ACHN (cell line): ENCODE data around the gene MRPL20.
"Not testable (repeated sequence)": the region's sequence is repeated elsewhere in the genome, so short reads cannot be mapped to it uniquely, and the experiment has no call there.

Source experiments
- DNase-seq: peaks from one replicate; pipeline ENCODE4 v3.0.0-alpha.2; 2015
- in situ Hi-C: cut with HindIII; loops from 2 replicates; pipeline ENCODE4 v1.10.0; 2017; ENCODE audit warnings: low sequenced_read_pairs, low pct_ligation_motif_present, low pct_unique_long_range_greater_than_20kb

Gene MRPL20

GRCh38 chr1:1428967-1429366 is 21.9 kb upstream of the MRPL20 start:
- DNase-seq, in situ Hi-C loops: not testable (repeated sequence)

- in situ Hi-C loops: no loop called here
- no peak for DNase-seq
Observed at GRCh38 chr1:1428174-1428573, 21.1 kb upstream of the MRPL20 start.

DNA sequence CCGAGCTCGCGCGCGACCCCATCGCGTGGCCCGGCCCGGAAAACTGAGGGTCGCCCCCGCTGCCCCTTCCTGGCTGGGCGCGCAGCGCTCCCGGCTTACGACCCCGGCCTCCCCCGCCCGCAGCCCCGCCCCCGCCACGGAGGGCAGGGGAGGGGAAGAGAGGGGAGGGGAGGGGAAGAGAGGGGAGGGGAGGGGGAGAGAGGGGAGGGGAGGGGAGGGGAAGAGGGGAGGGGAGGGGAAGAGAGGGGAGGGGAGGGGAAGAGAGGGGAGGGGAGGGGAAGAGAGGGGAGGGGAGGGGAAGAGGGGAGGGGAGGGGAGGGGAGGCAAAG is 20.7 kb upstream of the MRPL20 start:
- in situ Hi-C loops: no loop called here
- no peak for DNase-seq

DNA sequence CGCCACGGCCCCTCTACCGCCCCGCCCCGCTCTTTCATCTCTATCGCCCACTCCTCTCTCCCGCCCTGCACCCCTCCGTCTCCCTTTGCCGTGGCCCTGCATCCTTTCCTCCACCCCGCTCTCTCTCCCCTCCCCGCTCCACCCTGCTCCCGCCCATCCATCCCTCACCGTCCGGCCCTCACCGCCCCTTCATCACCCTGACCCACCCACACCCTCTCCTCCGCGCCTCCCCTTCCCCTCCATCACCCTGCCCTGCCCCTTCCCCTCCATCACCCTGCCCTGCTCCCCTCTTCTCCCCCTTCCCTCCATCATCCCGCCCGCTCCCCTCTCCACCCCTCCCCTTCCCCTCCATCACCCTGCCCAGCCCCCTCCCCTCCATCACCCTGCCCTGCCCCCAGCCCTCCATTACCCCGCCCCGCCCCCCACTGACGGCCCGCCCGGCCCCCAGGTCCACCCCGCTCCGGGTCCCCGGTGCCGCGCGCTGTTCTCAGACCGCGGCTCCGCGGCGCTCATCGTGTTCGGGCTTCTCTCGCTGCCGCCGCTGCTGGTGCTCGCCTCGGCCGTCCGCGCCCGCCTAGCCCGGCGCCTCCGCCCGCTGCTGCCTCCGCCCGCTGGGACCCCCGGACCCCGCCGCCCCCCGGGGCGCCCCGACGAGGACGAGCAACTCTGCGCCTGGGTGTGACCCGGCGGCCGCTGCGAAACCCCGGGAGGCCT is 20.2 kb upstream of the MRPL20 start:
- DNase-seq: no peak
- in situ Hi-C loops: no loop called here

- DNase-seq: no peak
- in situ Hi-C loops: no loop called here
Observed at GRCh38 chr1:1426496-1427105, 19.5 kb upstream of the MRPL20 start.

DNA sequence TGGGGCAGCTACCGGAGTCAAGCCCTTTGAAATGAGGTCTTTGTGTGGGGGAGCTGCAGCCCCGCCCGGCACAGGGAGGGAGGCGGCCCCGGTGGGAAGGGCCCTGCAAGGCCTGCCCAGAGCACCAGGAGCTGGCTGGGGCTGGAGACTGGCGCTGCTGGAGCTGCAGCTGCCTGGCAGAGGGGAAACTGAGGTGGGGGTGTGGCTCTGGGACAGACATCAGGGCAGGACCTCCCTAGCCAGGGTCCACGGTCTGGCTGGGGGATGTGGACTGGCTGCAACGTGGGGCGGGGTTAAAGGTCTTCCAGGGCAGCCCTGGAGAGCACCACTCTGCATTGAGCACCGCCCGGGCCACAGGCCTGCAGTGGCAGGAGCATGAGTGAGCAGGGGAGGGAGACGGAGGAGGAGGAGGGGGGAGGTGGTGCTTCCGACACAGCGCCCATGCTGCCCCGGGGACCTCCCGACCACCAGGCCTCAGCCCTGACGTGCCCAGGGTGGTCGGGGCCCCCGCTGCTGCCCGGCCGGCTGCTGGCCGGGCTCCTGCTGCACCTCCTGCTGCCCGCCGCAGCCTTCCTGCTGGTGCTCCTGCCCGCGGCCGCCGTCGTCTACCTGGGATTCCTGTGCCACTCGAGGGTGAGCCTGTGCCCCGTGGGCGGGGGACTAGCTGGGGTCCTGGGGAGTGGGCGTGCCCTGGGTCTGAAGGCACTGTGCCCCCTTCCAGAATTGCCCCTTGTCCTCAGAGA is 18.8 kb upstream of the MRPL20 start:
- in situ Hi-C loops: no loop called here
- no peak for DNase-seq

DNA sequence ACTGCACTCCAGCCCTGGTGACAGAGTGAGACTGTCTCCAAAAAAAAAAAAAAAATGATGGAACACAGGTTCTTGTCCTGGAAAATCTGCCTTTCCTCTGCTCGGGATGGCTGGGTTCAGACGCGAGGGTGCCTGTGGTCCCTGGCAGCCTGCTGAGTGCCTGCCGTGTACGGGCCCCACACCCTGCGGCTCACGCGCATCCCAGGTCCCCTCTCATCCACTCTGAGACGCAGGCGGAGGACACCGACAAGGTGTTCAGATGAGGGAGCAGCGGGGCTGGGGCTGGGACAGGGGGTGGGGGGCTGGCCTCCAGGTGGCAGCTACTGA is 18.3 kb upstream of the MRPL20 start:
- no peak for DNase-seq
- in situ Hi-C loops: no loop called here

DNA sequence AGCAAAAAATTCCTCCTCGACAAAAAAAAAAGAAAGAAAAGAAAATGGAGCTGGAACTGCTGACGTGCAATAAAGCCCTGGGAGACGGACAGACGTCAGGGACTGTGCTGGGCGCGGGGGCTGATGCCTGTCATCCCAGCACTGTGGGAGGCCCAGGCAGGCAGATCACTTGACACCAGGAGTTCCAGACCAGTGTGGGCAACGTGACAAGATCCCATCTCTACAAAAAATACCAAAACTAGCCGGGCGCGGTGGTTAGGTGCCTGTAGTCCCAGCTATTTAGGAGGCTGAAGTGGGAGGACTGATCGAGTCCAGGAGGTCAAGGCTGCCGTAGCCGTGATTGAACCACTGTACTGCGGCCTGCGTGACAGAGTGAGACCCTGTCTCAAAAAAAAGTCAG is 17.6 kb upstream of the MRPL20 start:
- no peak for DNase-seq
- in situ Hi-C loops: no loop called here

- DNase-seq: no peak
- in situ Hi-C loops: no loop called here
Observed at GRCh38 chr1:1423245-1423597, 16.1 kb upstream of the MRPL20 start.

DNA sequence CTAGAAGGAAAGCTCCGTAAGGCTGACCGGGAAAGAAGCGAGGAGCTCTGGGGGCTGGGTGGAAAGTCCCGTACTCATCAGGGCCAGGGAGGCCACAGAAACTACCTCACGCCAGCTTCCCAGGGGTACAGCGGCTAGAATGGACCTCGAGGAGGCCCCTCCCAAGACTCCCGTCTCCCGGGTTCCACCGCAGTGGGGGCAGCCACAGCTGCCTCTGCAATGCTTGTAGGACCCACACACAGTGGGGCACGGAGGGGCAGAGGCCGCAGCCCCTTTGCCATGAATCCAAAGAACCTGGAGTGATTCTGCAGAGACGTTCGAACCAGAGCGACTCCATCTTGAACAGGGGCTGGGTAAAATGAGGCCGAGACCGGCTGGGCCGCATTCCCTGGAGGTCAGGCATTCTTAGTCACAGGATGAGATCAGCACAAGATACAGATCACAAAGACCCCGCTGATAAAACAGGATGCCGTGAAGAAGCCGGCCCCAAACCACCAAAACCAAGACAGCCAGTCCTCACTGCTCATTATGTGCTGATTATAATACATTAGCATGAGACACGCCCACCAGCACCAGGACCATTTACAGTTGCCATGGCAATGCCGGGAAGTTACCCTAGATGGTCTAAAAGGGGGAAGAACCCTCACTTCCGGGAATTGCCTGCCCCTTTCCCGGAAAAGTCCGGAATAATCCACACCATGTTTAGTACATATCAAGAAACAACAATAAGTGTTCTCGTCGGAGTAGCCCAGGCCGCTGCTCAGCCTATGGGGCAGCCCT is 15.6 kb upstream of the MRPL20 start:
- DNase-seq: no peak

GRCh38 chr1:1421907-1422464 is 14.9 kb upstream of the MRPL20 start:
- in situ Hi-C loops: no loop called here
- no peak for DNase-seq

More for the DNA sequence above, 15.6 kb upstream of the MRPL20 start:
- in situ Hi-C loops: no loop called here

DNA sequence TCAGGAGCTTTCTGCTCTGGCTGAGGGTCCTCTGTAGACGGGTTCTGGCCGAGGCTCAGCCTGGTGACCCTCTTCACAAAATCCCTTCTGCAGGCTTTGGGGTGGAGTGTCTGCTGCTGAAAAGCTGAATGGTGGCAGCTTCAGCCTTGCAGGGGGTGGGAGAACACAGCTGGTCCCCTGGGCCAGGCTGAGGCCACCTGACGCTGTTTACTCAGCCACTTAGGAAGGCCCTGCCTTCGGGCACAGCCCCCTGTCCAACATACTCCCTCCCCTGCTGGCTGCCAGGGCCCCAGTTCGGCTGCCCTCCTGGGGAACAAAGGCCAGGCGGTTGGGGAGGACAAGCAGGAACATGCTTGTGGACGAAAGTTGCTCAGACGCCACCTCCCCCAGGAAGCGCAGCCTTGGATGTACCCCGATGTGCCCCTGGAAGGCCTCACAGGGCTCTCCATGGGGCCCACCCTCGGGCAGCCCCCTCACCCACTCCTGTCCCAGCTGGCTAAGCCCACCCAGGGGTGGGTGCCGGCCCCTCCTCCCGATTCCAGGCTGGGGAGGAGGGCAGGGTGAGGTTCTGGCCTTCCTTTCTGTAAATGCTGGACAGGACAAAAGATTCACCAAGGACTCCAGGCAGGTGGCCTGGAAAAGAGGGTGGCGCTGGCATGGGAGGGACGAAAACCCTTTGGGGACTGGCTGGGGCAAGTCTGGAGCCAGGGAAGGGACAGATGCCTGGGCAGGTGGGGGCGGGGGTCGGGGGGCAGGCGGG is 14.2 kb upstream of the MRPL20 start, which contains the start of gene ANKRD65:
Gene ANKRD65 (minus strand): TSS at position 130 of the 760 bp plus-strand sequence. CDS start 271 bp downstream, outside the sequence.
- in situ Hi-C loops: no loop called here
- no peak for DNase-seq

GRCh38 chr1:1420654-1421141 is 13.6 kb upstream of the MRPL20 start:
- no peak for DNase-seq
- in situ Hi-C loops: no loop called here

DNA sequence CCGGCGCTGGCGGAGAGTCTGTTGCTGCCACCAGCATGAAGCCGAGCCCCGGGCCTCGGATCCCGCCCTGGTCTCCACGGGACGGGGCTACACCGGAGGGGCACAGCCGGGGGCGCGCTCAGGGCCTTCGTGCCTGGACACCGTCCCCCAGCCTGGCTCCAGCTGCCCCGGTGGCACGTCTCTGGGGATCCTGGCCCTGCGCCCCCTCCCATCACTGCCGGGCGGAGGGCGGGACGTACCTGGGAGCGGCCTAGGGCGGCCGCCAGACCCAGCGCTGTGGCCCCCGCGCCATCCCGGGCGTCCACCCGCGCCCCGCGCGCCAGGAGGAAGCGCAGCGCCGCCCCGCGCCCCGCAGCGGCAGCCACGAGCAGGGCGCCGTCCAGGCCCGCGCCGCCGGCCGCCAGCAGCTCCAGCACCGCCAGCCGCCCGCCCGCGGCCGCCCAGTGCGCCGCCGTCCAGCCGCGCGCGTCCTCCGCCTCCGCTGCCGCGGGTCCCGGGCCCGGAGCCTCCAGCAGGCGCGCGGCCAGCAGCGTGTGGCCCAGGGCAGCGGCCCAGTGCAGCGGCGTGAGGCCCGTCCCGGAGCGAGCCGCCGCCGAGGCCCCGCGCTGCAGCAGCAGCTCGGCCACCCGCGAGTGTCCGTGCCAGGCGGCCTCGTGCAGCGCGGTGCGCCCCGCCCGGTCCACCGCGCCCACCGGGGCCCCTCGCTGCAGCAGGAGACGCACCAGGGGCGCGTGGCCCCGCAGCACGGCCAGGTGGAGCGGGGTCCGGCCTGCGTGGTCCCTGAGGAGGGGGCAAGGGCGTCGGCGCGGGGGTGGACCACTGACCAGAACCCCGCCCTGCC is 12.9 kb upstream of the MRPL20 start:
- DNase-seq: no peak
- in situ Hi-C loops: no loop called here

GRCh38 chr1:1419363-1419812 is 12.3 kb upstream of the MRPL20 start:
- in situ Hi-C loops: no loop called here
- no peak for DNase-seq

GRCh38 chr1:1418464-1419362 is 11.6 kb upstream of the MRPL20 start:
- DNase-seq: no peak

More at GRCh38 chr1:1418464-1419362, 11.6 kb upstream of the MRPL20 start:
- in situ Hi-C loops: no loop called here
